K562 (cell line): ENCODE data around the gene LIX1L. TPM values are rescaled to one million over a fixed set of nuclear protein-coding genes. Genes with fewer than 3 reads are reported as not detected.

ENCODE experiments used
- CBX3 ChIP-seq, 2 experiments: IDR thresholded peaks; 1 replicate in 1 of 2; 2 replicates in 1 of 2; pipeline ENCODE4 v1.6.1; 2012; ENCODE audit warnings: inconsistent platforms in 2 of 2, low read length in 2 of 2, borderline replicate concordance in 1 of 2, control low read depth in 1 of 2
- E2F4 ChIP-seq: sonication (generic); formaldehyde crosslinking; IDR thresholded peaks from 2 replicates; pipeline ENCODE4 v1.8.0; 2022; ENCODE audit warnings: mild to moderate bottlenecking, low read depth, missing genetic modification reagents
- POLR2AphosphoS2 ChIP-seq: IDR thresholded peaks from 2 replicates; pipeline ENCODE4 v1.6.1; 2012; ENCODE audit warnings: low read length, improper control_type of control experiment
- SAP30 ChIP-seq: fragments of 200-600 bp; sonication (generic); IDR thresholded peaks from 2 replicates; pipeline ENCODE4 v1.6.1; 2012; ENCODE audit warnings: borderline replicate concordance, low read depth, mild to moderate bottlenecking, moderate library complexity, low read length, control low read depth, inconsistent platforms; ENCODE audit not compliant: insufficient read depth, poor library complexity, severe bottlenecking
- YY1 ChIP-seq, 3 experiments: IDR thresholded peaks; 2 replicates each; pipeline ENCODE4 v1.6.1; 2011; ENCODE audit warnings: low read length in 2 of 3, mild to moderate bottlenecking in 2 of 3, moderate library complexity in 2 of 3, borderline replicate concordance in 1 of 3, control low read depth in 1 of 3, low read depth in 1 of 3; ENCODE audit not compliant: insufficient read depth in 3 of 3, insufficient replicate concordance in 2 of 3, control insufficient read depth in 1 of 3, insufficient read length in 1 of 3; ENCODE audit errors: extremely low read depth in 1 of 3
- ZNF584 ChIP-seq: fragments of 200-800 bp; sonication (Bioruptor generic); IDR thresholded peaks from 2 replicates; pipeline ENCODE4 v1.6.1; 2016; ENCODE audit warnings: low read depth, mild to moderate bottlenecking, missing genetic modification characterization, missing compliant biosample characterization
- polyA plus RNA-seq, 8 experiments: library from polyadenylated mRNA; depleted of rRNA in 4 of 8; stranded (reverse) in 5 of 8; unstranded in 3 of 8; fragments of >200 nt; fragmentation: Nextera tagmentation in 2 of 8; fragmentation: Illumina TruSeq in 1 of 8; extraction: Ambion mirVana in 2 of 8; extraction: Trizol in 1 of 8; gene quantifications; 2 replicates each; pipeline versions ENCODE4 v1.2.1 to v1.2.3, GENCODE V29; 2011 to 2014; ENCODE audit warnings: inconsistent platforms in 1 of 8, missing spikeins in 1 of 8
- total RNA-seq, 7 experiments: library from RNA; depleted of rRNA in 6 of 7; stranded (reverse); fragments of >200 nt in 6 of 7; fragmentation: Illumina TruSeq in 2 of 7; extraction: Trizol in 2 of 7; gene quantifications; 2 replicates each; pipeline versions ENCODE4 v1.2.1 to v1.2.3, GENCODE V29; 2011 to 2021; ENCODE audit warnings: low replicate concordance in 1 of 7
- TF ChIP-seq, protein P1 (sequence below): fragments of 200-600 bp; sonication (generic); IDR thresholded peaks from one replicate; pipeline ENCODE4 v1.6.1; 2012; ENCODE audit warnings: mild to moderate bottlenecking, low read depth, low read length, inconsistent platforms
- TF ChIP-seq, protein P2 (sequence below): fragments of 250-450 bp; sonication (Bioruptor Pico); IDR thresholded peaks from 2 replicates; pipeline ENCODE4 v1.4.0; 2020; ENCODE audit warnings: mild to moderate bottlenecking

Gene LIX1L
- total and polyA plus RNA-seq, 9 of the 15 experiments (the other 6 are each of a cell fraction or from before 2014, with no cell fraction given), result 4.6 to 26.5 (median 12.5) TPM

DNA sequence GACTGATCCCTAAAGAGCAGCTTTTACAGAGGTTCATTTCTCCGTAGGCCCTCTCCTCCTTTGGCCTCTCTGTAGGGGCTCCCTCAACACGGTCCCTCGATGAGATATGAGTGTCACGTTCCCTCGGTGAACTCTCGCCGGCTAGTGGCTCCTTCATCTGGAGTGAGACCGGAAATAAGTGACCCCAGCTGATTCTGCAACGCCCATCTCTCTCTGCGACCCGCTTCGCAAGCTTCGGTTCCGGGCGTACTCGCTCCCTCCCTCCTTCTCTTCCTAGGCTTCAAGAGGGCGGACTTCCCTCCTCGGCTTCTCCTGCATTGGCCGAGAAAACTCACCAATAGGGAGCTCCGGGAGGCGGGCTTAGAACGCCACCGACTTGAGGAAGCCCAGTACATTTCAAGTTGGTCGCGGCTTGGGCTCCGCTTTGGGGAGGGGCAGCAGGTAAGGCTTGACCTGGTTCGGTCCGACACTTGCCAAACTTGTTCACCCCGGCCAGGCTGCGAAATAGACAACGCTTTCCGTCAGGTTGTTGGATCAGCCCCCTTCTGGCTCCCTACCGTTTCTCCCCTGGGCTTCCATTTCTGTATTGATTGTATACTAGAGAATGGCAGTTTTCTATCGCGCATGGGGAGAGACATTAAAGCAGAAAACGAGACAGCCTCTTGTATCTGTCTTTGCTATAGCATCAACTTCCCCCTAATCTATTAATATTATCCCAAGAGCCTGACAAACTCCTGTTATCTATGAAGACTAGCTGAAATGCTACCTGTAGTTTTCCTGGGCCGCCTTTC is 6.7 kb upstream of the LIX1L start, which contains the start of the genes ANKRD34A and POLR3GL (continued):
- TF ChIP-seq, protein P1, sequence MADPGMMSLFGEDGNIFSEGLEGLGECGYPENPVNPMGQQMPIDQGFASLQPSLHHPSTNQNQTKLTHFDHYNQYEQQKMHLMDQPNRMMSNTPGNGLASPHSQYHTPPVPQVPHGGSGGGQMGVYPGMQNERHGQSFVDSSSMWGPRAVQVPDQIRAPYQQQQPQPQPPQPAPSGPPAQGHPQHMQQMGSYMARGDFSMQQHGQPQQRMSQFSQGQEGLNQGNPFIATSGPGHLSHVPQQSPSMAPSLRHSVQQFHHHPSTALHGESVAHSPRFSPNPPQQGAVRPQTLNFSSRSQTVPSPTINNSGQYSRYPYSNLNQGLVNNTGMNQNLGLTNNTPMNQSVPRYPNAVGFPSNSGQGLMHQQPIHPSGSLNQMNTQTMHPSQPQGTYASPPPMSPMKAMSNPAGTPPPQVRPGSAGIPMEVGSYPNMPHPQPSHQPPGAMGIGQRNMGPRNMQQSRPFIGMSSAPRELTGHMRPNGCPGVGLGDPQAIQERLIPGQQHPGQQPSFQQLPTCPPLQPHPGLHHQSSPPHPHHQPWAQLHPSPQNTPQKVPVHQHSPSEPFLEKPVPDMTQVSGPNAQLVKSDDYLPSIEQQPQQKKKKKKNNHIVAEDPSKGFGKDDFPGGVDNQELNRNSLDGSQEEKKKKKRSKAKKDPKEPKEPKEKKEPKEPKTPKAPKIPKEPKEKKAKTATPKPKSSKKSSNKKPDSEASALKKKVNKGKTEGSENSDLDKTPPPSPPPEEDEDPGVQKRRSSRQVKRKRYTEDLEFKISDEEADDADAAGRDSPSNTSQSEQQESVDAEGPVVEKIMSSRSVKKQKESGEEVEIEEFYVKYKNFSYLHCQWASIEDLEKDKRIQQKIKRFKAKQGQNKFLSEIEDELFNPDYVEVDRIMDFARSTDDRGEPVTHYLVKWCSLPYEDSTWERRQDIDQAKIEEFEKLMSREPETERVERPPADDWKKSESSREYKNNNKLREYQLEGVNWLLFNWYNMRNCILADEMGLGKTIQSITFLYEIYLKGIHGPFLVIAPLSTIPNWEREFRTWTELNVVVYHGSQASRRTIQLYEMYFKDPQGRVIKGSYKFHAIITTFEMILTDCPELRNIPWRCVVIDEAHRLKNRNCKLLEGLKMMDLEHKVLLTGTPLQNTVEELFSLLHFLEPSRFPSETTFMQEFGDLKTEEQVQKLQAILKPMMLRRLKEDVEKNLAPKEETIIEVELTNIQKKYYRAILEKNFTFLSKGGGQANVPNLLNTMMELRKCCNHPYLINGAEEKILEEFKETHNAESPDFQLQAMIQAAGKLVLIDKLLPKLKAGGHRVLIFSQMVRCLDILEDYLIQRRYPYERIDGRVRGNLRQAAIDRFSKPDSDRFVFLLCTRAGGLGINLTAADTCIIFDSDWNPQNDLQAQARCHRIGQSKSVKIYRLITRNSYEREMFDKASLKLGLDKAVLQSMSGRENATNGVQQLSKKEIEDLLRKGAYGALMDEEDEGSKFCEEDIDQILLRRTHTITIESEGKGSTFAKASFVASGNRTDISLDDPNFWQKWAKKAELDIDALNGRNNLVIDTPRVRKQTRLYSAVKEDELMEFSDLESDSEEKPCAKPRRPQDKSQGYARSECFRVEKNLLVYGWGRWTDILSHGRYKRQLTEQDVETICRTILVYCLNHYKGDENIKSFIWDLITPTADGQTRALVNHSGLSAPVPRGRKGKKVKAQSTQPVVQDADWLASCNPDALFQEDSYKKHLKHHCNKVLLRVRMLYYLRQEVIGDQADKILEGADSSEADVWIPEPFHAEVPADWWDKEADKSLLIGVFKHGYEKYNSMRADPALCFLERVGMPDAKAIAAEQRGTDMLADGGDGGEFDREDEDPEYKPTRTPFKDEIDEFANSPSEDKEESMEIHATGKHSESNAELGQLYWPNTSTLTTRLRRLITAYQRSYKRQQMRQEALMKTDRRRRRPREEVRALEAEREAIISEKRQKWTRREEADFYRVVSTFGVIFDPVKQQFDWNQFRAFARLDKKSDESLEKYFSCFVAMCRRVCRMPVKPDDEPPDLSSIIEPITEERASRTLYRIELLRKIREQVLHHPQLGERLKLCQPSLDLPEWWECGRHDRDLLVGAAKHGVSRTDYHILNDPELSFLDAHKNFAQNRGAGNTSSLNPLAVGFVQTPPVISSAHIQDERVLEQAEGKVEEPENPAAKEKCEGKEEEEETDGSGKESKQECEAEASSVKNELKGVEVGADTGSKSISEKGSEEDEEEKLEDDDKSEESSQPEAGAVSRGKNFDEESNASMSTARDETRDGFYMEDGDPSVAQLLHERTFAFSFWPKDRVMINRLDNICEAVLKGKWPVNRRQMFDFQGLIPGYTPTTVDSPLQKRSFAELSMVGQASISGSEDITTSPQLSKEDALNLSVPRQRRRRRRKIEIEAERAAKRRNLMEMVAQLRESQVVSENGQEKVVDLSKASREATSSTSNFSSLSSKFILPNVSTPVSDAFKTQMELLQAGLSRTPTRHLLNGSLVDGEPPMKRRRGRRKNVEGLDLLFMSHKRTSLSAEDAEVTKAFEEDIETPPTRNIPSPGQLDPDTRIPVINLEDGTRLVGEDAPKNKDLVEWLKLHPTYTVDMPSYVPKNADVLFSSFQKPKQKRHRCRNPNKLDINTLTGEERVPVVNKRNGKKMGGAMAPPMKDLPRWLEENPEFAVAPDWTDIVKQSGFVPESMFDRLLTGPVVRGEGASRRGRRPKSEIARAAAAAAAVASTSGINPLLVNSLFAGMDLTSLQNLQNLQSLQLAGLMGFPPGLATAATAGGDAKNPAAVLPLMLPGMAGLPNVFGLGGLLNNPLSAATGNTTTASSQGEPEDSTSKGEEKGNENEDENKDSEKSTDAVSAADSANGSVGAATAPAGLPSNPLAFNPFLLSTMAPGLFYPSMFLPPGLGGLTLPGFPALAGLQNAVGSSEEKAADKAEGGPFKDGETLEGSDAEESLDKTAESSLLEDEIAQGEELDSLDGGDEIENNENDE, result no peak
- TF ChIP-seq YY1 (IDR thresholded peaks at IDR 0.05; ENCODE audit: borderline replicate concordance in 1 of 3, control insufficient read depth in 1 of 3, extremely low read depth in 1 of 3, insufficient read depth in 3 of 3, insufficient read length in 1 of 3, insufficient replicate concordance in 2 of 3, low read depth in 1 of 3, low read length in 2 of 3) (peak in 2 of 3 experiments; percentile 73 to 82), E2F4 (CRISPR knock-in tag) (no peak), SAP30 (peak; percentile 25), ZNF584 (CRISPR knock-in tag) (no peak), POLR2AphosphoS2 (peak; percentile 68; the same call in 1 of the 2 replicates), CBX3 (IDR thresholded peaks at IDR 0.05; ENCODE audit: borderline replicate concordance in 1 of 2, low read length in 2 of 2) (peak in 1 of 2 experiments; percentile 38; a peak in 1 of 3 replicates)
- TF ChIP-seq, protein P2, sequence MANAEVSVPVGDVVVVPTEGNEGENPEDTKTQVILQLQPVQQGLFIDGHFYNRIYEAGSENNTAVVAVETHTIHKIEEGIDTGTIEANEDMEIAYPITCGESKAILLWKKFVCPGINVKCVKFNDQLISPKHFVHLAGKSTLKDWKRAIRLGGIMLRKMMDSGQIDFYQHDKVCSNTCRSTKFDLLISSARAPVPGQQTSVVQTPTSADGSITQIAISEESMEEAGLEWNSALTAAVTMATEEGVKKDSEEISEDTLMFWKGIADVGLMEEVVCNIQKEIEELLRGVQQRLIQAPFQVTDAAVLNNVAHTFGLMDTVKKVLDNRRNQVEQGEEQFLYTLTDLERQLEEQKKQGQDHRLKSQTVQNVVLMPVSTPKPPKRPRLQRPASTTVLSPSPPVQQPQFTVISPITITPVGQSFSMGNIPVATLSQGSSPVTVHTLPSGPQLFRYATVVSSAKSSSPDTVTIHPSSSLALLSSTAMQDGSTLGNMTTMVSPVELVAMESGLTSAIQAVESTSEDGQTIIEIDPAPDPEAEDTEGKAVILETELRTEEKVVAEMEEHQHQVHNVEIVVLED (CRISPR knock-in tag), result no peak; the same call in 1 of the 2 replicates
